Stimulated activated effector memory CD8-positive, alpha-beta T cell treated with anti-CD3 and anti-CD28 coated beads, Interleukin-12 subunit alpha, Interleukin-12 subunit beta, amount 100 ng/mL, for 72 hours (primary cell): ENCODE data around the gene ANKH.

ENCODE experiments used
- ATAC-seq: fragments of 150-1000 bp; cut with Tn5 transposase; 2 replicates; pipeline ENCODE4 v1.10.0; 2021
- DNase-seq, 2 donors: peaks; one replicate each; pipeline ENCODE4 v3.0.0; 2021 to 2022; ENCODE audit warnings: low spot score in 2 of 2
- H3K27ac Mint-ChIP-seq: one replicate; pipeline ENCODE4 v1.8.0; 2022; ENCODE audit warnings: mild to moderate bottlenecking, mixed read lengths
- H3K36me3 Mint-ChIP-seq: one replicate; pipeline ENCODE4 v1.8.0; 2022; ENCODE audit warnings: mild to moderate bottlenecking, mixed read lengths
- H3K4me1 Mint-ChIP-seq: one replicate; pipeline ENCODE4 v1.8.0; 2022; ENCODE audit warnings: mixed read lengths
- H3K4me3 Mint-ChIP-seq: one replicate; pipeline ENCODE4 v1.8.0; 2022; ENCODE audit warnings: mild to moderate bottlenecking, mixed read lengths
- H3K9me3 Mint-ChIP-seq: one replicate; pipeline ENCODE4 v1.8.0; 2022; ENCODE audit warnings: mixed read lengths

Gene ANKH

GRCh38 chr5:14713476-14714390 lies 157.8 kb downstream of the ANKH start:
- Mint-ChIP-seq H3K4me3 (no peak overlapping the region), H3K4me1 (peaks cover 33% of the 10 kb centered on the region), H3K27ac (peak overlapping the region; percentile 88), H3K9me3 (no peaks in the 10 kb centered on the region), H3K36me3 (peaks cover 100% of the 10 kb centered on the region)
- DNase-seq (no peak), ATAC-seq (peak; percentile 9)

DNA sequence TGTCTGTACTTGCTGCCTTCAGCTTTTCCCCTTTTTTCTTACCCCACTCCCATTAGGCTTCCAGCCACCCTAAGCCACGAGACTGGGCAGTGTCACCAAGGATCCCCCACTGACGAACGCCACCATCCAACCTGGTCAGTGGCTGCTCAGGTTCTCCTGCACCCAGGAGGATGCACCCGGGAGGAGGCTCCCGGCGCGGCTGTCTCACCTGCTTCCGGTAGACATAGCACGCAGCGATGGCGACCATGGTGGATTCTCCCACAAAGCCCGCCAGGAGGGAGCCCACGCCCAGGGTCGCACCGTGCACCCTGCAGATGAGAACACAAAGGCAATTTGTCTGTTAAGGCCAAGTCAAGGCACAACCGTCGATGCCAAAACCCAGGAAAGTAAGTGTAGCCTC lies 158.9 kb downstream of the ANKH start:
- Mint-ChIP-seq H3K9me3 (no peaks in the 10 kb centered on the region), H3K27ac (peak overlapping the region; percentile 88), H3K36me3 (peaks cover 100% of the 10 kb centered on the region), H3K4me3 (no peak overlapping the region), H3K4me1 (peaks cover 39% of the 10 kb centered on the region)
- DNase-seq (no peak), ATAC-seq (no peak)

DNA sequence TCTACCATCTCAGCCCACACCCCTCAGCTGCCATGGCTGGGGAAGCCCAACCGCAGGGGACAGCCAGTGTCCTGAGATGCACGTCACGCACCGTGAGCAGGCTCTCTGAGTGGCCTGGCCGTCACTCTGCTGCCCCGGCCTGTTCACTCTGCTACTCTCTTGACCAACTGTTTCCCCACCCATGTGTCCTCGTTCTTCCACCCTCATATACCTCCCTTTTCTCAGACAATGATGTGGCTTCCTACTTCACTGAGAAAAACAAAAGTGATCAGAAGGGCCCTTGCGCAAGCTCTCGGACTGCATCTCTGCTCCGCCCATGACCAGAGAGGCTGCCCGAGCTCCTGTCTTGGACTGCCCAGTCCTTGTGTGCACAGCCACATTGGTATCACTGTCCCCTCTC lies 159.4 kb downstream of the ANKH start:
- no peak for DNase-seq
- no peaks in the 10 kb centered on the region for H3K9me3 Mint-ChIP-seq
- peak; percentile 25 for ATAC-seq
- H3K4me3 Mint-ChIP-seq, result no peak overlapping the region
- peaks cover 43% of the 10 kb centered on the region for H3K4me1 Mint-ChIP-seq
- peak overlapping the region; percentile 88 for H3K27ac Mint-ChIP-seq
- peaks cover 100% of the 10 kb centered on the region for H3K36me3 Mint-ChIP-seq

GRCh38 chr5:14710313-14710994 lies 161.1 kb downstream of the ANKH start:
- Mint-ChIP-seq H3K4me3 (no peak overlapping the region), H3K36me3 (peaks cover 100% of the 10 kb centered on the region), H3K27ac (peak overlapping the region; percentile 88), H3K9me3 (no peaks in the 10 kb centered on the region), H3K4me1 (peaks cover 60% of the 10 kb centered on the region)
- DNase-seq (no peak), ATAC-seq (no peak)

- Mint-ChIP-seq H3K36me3 (peaks cover 100% of the 10 kb centered on the region), H3K4me3 (no peak overlapping the region), H3K27ac (peak overlapping the region; percentile 88)
Measured at GRCh38 chr5:14708551-14708950, 163.0 kb downstream of the ANKH start.

GRCh38 chr5:14707811-14708390 lies 163.7 kb downstream of the ANKH start:
- Mint-ChIP-seq H3K36me3 (peaks cover 100% of the 10 kb centered on the region), H3K27ac (peak overlapping the region; percentile 88), H3K4me3 (no peak overlapping the region), H3K9me3 (no peaks in the 10 kb centered on the region), H3K4me1 (peaks cover 77% of the 10 kb centered on the region)
- DNase-seq, result no peak
- no peak for ATAC-seq

More at GRCh38 chr5:14708551-14708950, 163.0 kb downstream of the ANKH start:
- ATAC-seq (no peak), DNase-seq (no peak)
- Mint-ChIP-seq H3K9me3 (no peaks in the 10 kb centered on the region), H3K4me1 (peaks cover 70% of the 10 kb centered on the region)

- Mint-ChIP-seq H3K9me3 (no peaks in the 10 kb centered on the region), H3K36me3 (peaks cover 100% of the 10 kb centered on the region), H3K4me1 (peaks cover 77% of the 10 kb centered on the region), H3K4me3 (peak overlapping the region; percentile 55), H3K27ac (peak overlapping the region; percentile 88)
- ATAC-seq (peak; percentile 97), DNase-seq (no peak)
Measured at GRCh38 chr5:14706615-14707021, 165.0 kb downstream of the ANKH start.

DNA sequence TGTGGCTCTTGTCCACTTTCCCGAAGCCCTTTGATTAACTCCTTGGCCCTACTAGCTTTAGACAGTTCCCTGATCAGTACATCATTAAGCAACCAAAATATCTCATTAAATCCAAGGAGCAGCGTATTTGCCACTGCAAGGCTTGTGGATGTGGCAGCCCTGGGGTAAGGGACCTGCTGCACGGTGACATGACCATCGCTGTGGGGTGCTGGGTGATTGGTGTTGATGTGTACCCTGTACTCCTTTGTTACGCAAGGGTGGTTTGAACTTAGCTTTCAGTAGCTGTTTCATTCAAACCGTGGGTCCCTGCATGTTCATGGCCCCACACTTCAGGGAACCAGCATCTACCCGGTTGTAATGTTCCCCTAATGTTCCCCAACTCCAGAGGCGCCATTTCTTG lies 166.0 kb downstream of the ANKH start:
- DNase-seq (no peak), ATAC-seq (no peak)
- H3K9me3 Mint-ChIP-seq, result no peaks in the 10 kb centered on the region
- H3K36me3 Mint-ChIP-seq, result peaks cover 100% of the 10 kb centered on the region
- no peak overlapping the region for H3K4me3 Mint-ChIP-seq
- H3K4me1 Mint-ChIP-seq, result peaks cover 83% of the 10 kb centered on the region
- H3K27ac Mint-ChIP-seq, result peak overlapping the region; percentile 88

DNA sequence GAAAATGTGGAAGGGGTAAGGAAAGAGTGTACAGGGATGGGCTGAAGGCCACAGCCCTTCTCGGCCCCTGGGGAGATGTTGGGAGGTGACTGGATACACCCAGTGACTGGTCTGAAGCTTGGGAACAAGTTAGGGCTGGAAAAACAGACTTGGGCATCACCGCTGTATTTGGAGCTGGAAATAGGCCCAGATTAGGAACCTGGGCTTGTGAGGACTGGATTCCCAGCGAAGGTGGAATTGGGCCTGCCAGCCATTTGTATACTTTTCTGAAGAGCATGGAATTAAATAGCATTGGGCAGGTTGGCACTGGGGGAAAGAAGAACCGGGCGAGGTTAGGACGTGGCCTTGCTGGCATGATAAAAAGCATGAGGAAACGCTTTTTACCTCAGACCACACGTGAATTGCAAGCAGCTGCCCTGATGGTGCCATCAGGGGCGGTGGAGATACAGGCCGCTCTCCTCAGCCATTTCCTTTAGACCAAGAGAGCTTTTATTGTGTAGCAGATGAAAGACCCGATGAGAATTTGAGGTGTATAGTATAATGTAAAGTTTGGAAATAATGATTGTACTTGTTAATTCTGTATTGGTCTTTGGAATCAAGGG lies 169.2 kb downstream of the ANKH start:
- Mint-ChIP-seq H3K4me3 (no peak overlapping the region), H3K36me3 (peaks cover 100% of the 10 kb centered on the region)

GRCh38 chr5:14701556-14701955 lies 170.0 kb downstream of the ANKH start:
- H3K9me3 Mint-ChIP-seq, result no peaks in the 10 kb centered on the region
- H3K4me1 Mint-ChIP-seq, result peaks cover 80% of the 10 kb centered on the region
- H3K27ac Mint-ChIP-seq, result peak overlapping the region; percentile 88
- H3K36me3 Mint-ChIP-seq, result peaks cover 100% of the 10 kb centered on the region
- no peak overlapping the region for H3K4me3 Mint-ChIP-seq
- DNase-seq, result no peak
- no peak for ATAC-seq

More for the DNA sequence above, 169.2 kb downstream of the ANKH start:
- Mint-ChIP-seq H3K9me3 (no peaks in the 10 kb centered on the region), H3K4me1 (peaks cover 88% of the 10 kb centered on the region), H3K27ac (peak overlapping the region; percentile 88)
- DNase-seq, result no peak
- ATAC-seq, result no peak

- Mint-ChIP-seq H3K27ac (peak overlapping the region; percentile 88), H3K36me3 (peaks cover 100% of the 10 kb centered on the region), H3K4me1 (peaks cover 80% of the 10 kb centered on the region), H3K9me3 (no peaks in the 10 kb centered on the region), H3K4me3 (no peak overlapping the region)
- ATAC-seq, result no peak
- DNase-seq, result peak in 1 of 2 donors; percentile 30
Measured at GRCh38 chr5:14700478-14701436, 170.8 kb downstream of the ANKH start.

GRCh38 chr5:14699807-14700400 lies 171.7 kb downstream of the ANKH start:
- Mint-ChIP-seq H3K4me3 (no peak overlapping the region), H3K4me1 (peaks cover 72% of the 10 kb centered on the region), H3K9me3 (no peaks in the 10 kb centered on the region), H3K27ac (peak overlapping the region; percentile 77), H3K36me3 (peaks cover 100% of the 10 kb centered on the region)
- ATAC-seq (no peak), DNase-seq (peak in 1 of 2 donors; percentile 28)

DNA sequence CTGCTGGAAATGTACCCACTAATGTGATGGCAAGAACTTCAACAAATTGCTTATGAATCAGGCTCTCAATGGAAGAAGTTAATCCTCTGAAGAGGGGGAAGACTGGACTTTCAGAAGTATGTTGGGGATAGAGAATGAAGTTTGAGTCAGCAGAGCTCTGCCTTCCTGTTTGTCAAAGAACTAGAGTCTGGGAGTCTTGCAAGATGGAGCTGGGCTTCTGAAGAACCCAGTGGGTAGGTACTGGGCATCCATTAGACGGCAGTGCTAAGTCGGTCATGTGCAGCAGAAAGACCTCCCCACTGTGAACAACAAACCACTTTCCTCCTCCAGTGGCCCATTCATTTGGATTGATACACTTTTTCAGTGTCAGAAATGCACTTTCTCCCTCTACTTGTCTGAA lies 172.4 kb downstream of the ANKH start:
- Mint-ChIP-seq H3K4me3 (no peak overlapping the region), H3K9me3 (no peaks in the 10 kb centered on the region), H3K4me1 (peaks cover 66% of the 10 kb centered on the region), H3K27ac (peak overlapping the region; percentile 77), H3K36me3 (peaks cover 100% of the 10 kb centered on the region)
- ATAC-seq (no peak), DNase-seq (no peak)

GRCh38 chr5:14698495-14698894 lies 173.1 kb downstream of the ANKH start:
- no peak for DNase-seq
- ATAC-seq, result no peak
- H3K4me1 Mint-ChIP-seq, result peaks cover 59% of the 10 kb centered on the region
- no peak overlapping the region for H3K4me3 Mint-ChIP-seq
- peaks cover 100% of the 10 kb centered on the region for H3K36me3 Mint-ChIP-seq
- no peaks in the 10 kb centered on the region for H3K9me3 Mint-ChIP-seq
- H3K27ac Mint-ChIP-seq, result peak overlapping the region; percentile 77
